Endodermal cell (in vitro differentiated cells): ENCODE measurements around the gene TXNL1. TPM values are rescaled to one million over a fixed set of nuclear protein-coding genes. Genes with fewer than 3 reads are reported as not detected.

Source experiments
- DNase-seq: peaks from one replicate; pipeline ENCODE4 v3.0.0-alpha.2; 2017
- H3K27ac ChIP-seq: 2 replicates; pipeline ENCODE4 v1.5.1; 2013; ENCODE audit warnings: mild to moderate bottlenecking, low read depth, low read length, moderate library complexity
- H3K27me3 ChIP-seq: 2 replicates; pipeline ENCODE4 v1.6.1; 2013; ENCODE audit warnings: mild to moderate bottlenecking, low read length, moderate library complexity; ENCODE audit not compliant: insufficient read depth, control insufficient read depth, poor library complexity, severe bottlenecking
- H3K36me3 ChIP-seq: 2 replicates; pipeline ENCODE4 v1.7.0; 2013; ENCODE audit warnings: mild to moderate bottlenecking, low read length, moderate library complexity; ENCODE audit not compliant: control insufficient read depth, insufficient read depth
- H3K4me1 ChIP-seq: one replicate; pipeline ENCODE4 v1.7.0; 2013; ENCODE audit warnings: low read length; ENCODE audit not compliant: control insufficient read depth, insufficient read depth
- H3K4me3 ChIP-seq: 2 replicates; pipeline ENCODE4 v1.5.1; 2013; ENCODE audit warnings: mild to moderate bottlenecking, low read length, moderate library complexity
- H3K9ac ChIP-seq: 2 replicates; pipeline ENCODE4 v1.6.1; 2013; ENCODE audit warnings: mild to moderate bottlenecking, low read length, moderate library complexity; ENCODE audit not compliant: poor library complexity, severe bottlenecking; ENCODE audit errors: extremely low read depth
- H3K9me3 ChIP-seq: 2 replicates; pipeline ENCODE4 v1.6.1; 2013; ENCODE audit warnings: mild to moderate bottlenecking, low read length, moderate library complexity; ENCODE audit not compliant: control insufficient read depth
- H3K27ac Mint-ChIP-seq: 2 replicates; pipeline ENCODE4 v1.8.0; 2020; ENCODE audit warnings: mixed read lengths
- H3K27me3 Mint-ChIP-seq: 2 replicates; pipeline ENCODE4 v1.8.0; 2021; ENCODE audit warnings: mild to moderate bottlenecking, mixed read lengths; ENCODE audit not compliant: insufficient read depth
- H3K36me3 Mint-ChIP-seq: 2 replicates; pipeline ENCODE4 v1.8.0; 2020; ENCODE audit warnings: low read depth, mixed read lengths
- H3K4me1 Mint-ChIP-seq: 2 replicates; pipeline ENCODE4 v1.8.0; 2020; ENCODE audit warnings: mixed read lengths
- H3K4me3 Mint-ChIP-seq: 2 replicates; pipeline ENCODE4 v1.8.0; 2020; ENCODE audit warnings: mild to moderate bottlenecking, moderate library complexity, mixed read lengths
- H3K9me3 Mint-ChIP-seq: 2 replicates; pipeline ENCODE4 v1.8.0; 2020; ENCODE audit warnings: mild to moderate bottlenecking, mixed read lengths
- WGBS, 2 experiments: methylation state at CpG; one replicate each; pipeline versions ENCODE4 v1.1.5 to v1.1.7; 2013; ENCODE audit warnings: missing lambda C conversion rate in 2 of 2, mixed read lengths in 1 of 2; ENCODE audit not compliant: insufficient coverage in 1 of 2, insufficient read length in 1 of 2; 5-methylcytosine and 5-hydroxymethylcytosine counted together
- total RNA-seq, 2 donors: library from RNA; stranded (reverse); fragmentation: NEBNext Ultra II Directional in 1 of 2; extraction: Animal tissue kit (Norgen Biotek cat#: 25700) in 1 of 2; gene quantifications; 2 replicates in 1 of 2; 3 replicates in 1 of 2; pipeline ENCODE4 v1.2.1, GENCODE V29; 2021
- TF ChIP-seq, protein P1 (sequence below): fragments of 200-600 bp; sonication (generic); conservative IDR thresholded peaks from 2 replicates; pipeline ENCODE4 v1.5.0; 2021; ENCODE audit warnings: antibody characterized with exemption, mild to moderate bottlenecking

Gene TXNL1
- total RNA-seq, 2 donors from 2014 or later, result 69.6 to 77.0 TPM

DNA sequence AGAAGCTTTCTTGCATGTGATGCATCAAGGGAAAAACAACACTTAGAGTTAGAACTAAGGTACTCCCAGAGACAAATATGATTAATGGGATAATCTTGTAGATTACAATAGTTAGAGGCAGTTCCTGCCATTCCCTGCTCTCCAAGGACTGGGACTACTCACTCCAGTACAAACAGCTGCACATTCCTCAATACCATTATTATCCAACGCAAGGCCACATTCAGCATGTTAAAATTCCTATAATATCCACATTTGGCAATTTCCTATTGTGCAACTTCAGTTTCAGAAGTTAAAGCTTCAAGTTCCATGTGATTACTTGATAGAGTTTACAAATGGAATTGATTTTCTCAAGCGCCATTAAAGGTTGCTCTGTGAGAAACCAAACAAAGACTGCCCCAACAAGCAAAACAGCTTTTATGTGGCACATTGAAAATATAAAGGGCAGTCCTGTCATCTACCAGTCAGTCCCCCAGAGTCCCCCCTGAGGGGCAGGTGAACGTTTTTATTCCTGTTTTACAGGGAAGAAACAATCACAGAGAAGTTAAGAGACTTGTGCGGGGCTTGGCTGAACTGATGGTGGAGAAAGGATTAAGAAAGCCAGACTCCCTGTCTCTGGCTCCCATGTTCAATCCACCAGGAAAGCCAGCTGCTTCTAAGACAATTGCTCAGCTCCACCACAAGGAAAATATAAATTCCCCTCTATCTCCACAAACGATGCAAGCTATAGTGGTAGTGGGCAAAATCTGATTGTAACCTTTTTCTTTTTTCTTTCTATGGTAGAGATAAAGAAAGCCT lies 72.6 kb downstream of the TXNL1 start:
- Histone ChIP-seq H3K27ac (no peak overlapping the region), H3K4me1 (no peaks in the 10 kb centered on the region), H3K4me3 (no peak overlapping the region), H3K36me3 (no peaks in the 10 kb centered on the region), H3K27me3 (no peaks in the 10 kb centered on the region), H3K9me3 (no peaks in the 10 kb centered on the region), H3K9ac (no peak overlapping the region)
- H3K27me3 Mint-ChIP-seq, result no peaks in the 10 kb centered on the region
- no peak for DNase-seq
- no peaks in the 10 kb centered on the region for H3K4me1 Mint-ChIP-seq
- no peaks in the 10 kb centered on the region for H3K36me3 Mint-ChIP-seq
- no peaks in the 10 kb centered on the region for H3K9me3 Mint-ChIP-seq
- no peak overlapping the region for H3K4me3 Mint-ChIP-seq
- WGBS, 2 experiments, result 74 to 87% methylated on average over 3 to 5 of the region's 5 CpGs
- no peak overlapping the region for H3K27ac Mint-ChIP-seq
- TF ChIP-seq, protein P1, sequence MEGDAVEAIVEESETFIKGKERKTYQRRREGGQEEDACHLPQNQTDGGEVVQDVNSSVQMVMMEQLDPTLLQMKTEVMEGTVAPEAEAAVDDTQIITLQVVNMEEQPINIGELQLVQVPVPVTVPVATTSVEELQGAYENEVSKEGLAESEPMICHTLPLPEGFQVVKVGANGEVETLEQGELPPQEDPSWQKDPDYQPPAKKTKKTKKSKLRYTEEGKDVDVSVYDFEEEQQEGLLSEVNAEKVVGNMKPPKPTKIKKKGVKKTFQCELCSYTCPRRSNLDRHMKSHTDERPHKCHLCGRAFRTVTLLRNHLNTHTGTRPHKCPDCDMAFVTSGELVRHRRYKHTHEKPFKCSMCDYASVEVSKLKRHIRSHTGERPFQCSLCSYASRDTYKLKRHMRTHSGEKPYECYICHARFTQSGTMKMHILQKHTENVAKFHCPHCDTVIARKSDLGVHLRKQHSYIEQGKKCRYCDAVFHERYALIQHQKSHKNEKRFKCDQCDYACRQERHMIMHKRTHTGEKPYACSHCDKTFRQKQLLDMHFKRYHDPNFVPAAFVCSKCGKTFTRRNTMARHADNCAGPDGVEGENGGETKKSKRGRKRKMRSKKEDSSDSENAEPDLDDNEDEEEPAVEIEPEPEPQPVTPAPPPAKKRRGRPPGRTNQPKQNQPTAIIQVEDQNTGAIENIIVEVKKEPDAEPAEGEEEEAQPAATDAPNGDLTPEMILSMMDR, result no peak

DNA sequence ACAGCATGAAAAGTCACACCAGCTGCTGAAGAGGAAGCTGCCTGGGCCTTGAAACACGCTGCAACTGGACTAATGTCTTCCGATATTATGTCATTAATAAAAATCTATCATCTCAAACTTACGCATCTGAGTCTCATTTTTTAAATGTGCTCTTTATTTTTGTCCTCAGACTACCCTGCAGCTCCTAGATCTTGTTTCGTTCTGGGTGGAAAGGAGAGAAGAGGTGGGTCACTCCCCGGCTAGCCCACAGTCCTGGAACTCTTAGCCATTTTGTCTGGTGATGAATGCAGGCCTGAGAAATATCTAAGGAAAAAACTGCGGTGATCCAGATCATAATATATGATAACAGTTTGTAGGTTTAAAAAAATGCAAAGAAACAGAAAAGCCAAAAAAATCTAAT lies 73.3 kb downstream of the TXNL1 start:
- DNase-seq, result no peak
- H3K4me1 Mint-ChIP-seq, result no peaks in the 10 kb centered on the region
- Histone ChIP-seq H3K27me3 (no peaks in the 10 kb centered on the region), H3K9me3 (no peaks in the 10 kb centered on the region), H3K27ac (no peak overlapping the region), H3K9ac (no peak overlapping the region), H3K4me3 (no peak overlapping the region), H3K36me3 (no peaks in the 10 kb centered on the region), H3K4me1 (no peaks in the 10 kb centered on the region)
- no peak overlapping the region for H3K27ac Mint-ChIP-seq
- no peaks in the 10 kb centered on the region for H3K9me3 Mint-ChIP-seq
- TF ChIP-seq, protein P1, result no peak
- H3K4me3 Mint-ChIP-seq, result no peak overlapping the region
- 96 to 98% methylated on average over 6 of the region's 6 CpGs for WGBS, 2 experiments
- no peaks in the 10 kb centered on the region for H3K36me3 Mint-ChIP-seq
- no peaks in the 10 kb centered on the region for H3K27me3 Mint-ChIP-seq

DNA sequence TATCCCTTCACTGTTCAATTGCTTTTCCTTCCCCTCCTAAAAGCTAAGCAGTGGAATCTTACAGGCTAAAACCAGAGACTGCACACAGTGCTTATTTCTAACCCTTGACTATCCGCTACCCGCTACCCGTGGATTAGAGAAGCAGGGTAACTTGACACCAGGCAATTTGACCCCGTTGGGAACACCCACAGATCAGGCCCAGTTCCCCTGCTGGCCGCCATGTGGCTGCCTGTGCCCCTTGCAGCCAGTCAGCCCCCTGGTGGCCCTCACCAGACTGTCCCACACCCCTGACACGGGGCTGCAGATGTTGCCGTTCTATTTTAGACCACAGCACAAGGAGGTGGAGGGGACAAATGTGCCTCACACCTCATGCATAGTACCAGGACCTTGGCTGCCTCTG lies 74.8 kb downstream of the TXNL1 start:
- H3K27me3 ChIP-seq, result no peaks in the 10 kb centered on the region
- no peaks in the 10 kb centered on the region for H3K4me1 Mint-ChIP-seq
- H3K4me3 ChIP-seq, result no peak overlapping the region
- H3K9ac ChIP-seq, result no peak overlapping the region
- no peaks in the 10 kb centered on the region for H3K9me3 Mint-ChIP-seq
- no peaks in the 10 kb centered on the region for H3K9me3 ChIP-seq
- WGBS, 2 experiments, result 49 to 72% methylated on average over 4 to 7 of the region's 7 CpGs
- no peaks in the 10 kb centered on the region for H3K4me1 ChIP-seq
- no peak overlapping the region for H3K4me3 Mint-ChIP-seq
- no peaks in the 10 kb centered on the region for H3K36me3 ChIP-seq
- TF ChIP-seq, protein P1, result peak; percentile 93
- H3K27ac Mint-ChIP-seq, result no peak overlapping the region
- no peaks in the 10 kb centered on the region for H3K36me3 Mint-ChIP-seq
- peak; percentile 93 for DNase-seq
- no peak overlapping the region for H3K27ac ChIP-seq
- H3K27me3 Mint-ChIP-seq, result no peaks in the 10 kb centered on the region
